GM19238 (cell line): ENCODE measurements around the gene ZNF689.
"Not testable (repeated sequence)": the region's sequence is repeated elsewhere in the genome, so short reads cannot be mapped to it uniquely, and the experiment has no call there.

Experiments used
- DNase-seq: peaks from one replicate; pipeline ENCODE4 v3.0.0; 2011; ENCODE audit warnings: low spot score; ENCODE audit not compliant: insufficient read length

The ZNF689 gene

GRCh38 chr16:30637139-30637538 lies 26.9 kb upstream of the ZNF689 start:
- not testable (repeated sequence) for DNase-seq

- DNase-seq, result no peak
Observed at GRCh38 chr16:30636599-30636998, 26.4 kb upstream of the ZNF689 start.

GRCh38 chr16:30633526-30633925 lies 23.3 kb upstream of the ZNF689 start:
- DNase-seq, result no peak

GRCh38 chr16:30632454-30632853 lies 22.3 kb upstream of the ZNF689 start:
- not testable (repeated sequence) for DNase-seq

GRCh38 chr16:30628628-30629540 lies 18.7 kb upstream of the ZNF689 start:
- peak; percentile 55 for DNase-seq

GRCh38 chr16:30626236-30626635 lies 16.0 kb upstream of the ZNF689 start:
- DNase-seq, result no peak

- DNase-seq, result no peak
Observed at GRCh38 chr16:30623536-30624283, 13.5 kb upstream of the ZNF689 start.

- no peak for DNase-seq
Observed at GRCh38 chr16:30622455-30623032, 12.4 kb upstream of the ZNF689 start.

GRCh38 chr16:30621765-30622164 lies 11.6 kb upstream of the ZNF689 start:
- no peak for DNase-seq

- DNase-seq, result no peak
Observed at GRCh38 chr16:30620169-30620568, 10.0 kb upstream of the ZNF689 start.

GRCh38 chr16:30619638-30620037 lies 9.4 kb upstream of the ZNF689 start:
- DNase-seq, result no peak

GRCh38 chr16:30619202-30619601 lies 9.0 kb upstream of the ZNF689 start:
- no peak for DNase-seq

GRCh38 chr16:30615358-30616091 lies 5.3 kb upstream of the ZNF689 start:
- no peak for DNase-seq

- peak; percentile 43 for DNase-seq
Observed at GRCh38 chr16:30609002-30609925, 925 bp downstream of the ZNF689 start.

- no peak for DNase-seq
Observed at GRCh38 chr16:30606004-30606403, 4.2 kb downstream of the ZNF689 start.

GRCh38 chr16:30605158-30605557 lies 5.0 kb downstream of the ZNF689 start:
- no peak for DNase-seq

GRCh38 chr16:30604316-30604947 lies 5.8 kb downstream of the ZNF689 start:
- DNase-seq, result no peak

- DNase-seq, result no peak
Observed at GRCh38 chr16:30603945-30604315, 6.3 kb downstream of the ZNF689 start.

- no peak for DNase-seq
Observed at GRCh38 chr16:30602616-30603277, 7.4 kb downstream of the ZNF689 start.
